ENCODE data around the gene SLIT3.

Gene SLIT3

GRCh38 chr5:169100735-169101075 lies 200.2 kb downstream of the SLIT3 start (continued):
- TF ChIP-seq INSM2 (tag by site-specific recombination; IDR thresholded peaks at IDR 0.05) (peak; percentile 88), ELK4 (IDR thresholded peaks at IDR 0.05; ENCODE audit: borderline replicate concordance, low read depth, low read length) (no peak), ZNF24 (tag by site-specific recombination; IDR thresholded peaks at IDR 0.05) (peak; percentile 87; the same call in 1 of the 2 replicates), ZBTB48 (tag by site-specific recombination; IDR thresholded peaks at IDR 0.05) (peak; percentile 60; the same call in 1 of the 2 replicates), PRDM10 (tag by site-specific recombination; IDR thresholded peaks at IDR 0.05) (peak; percentile 33; the same call in 1 of the 2 replicates), KLF17 (tag by site-specific recombination; IDR thresholded peaks at IDR 0.05) (0 out of 2 replicates have a peak, but pooled peaks have one; percentile 37), ZNF10 (tag by site-specific recombination; IDR thresholded peaks at IDR 0.05) (peak; percentile 78; the same call in 1 of the 2 replicates), ZNF629 (tag by site-specific recombination; IDR thresholded peaks at IDR 0.05) (peak; percentile 62), HOXC10 (CRISPR knock-in tag; IDR thresholded peaks at IDR 0.05) (no peak), ZNF660 (tag by site-specific recombination; IDR thresholded peaks at IDR 0.05) (peak; percentile 76; the same call in 1 of the 2 replicates), ZNF133 (tag by site-specific recombination; IDR thresholded peaks at IDR 0.05) (no peak), ZSCAN4 (tag by site-specific recombination; IDR thresholded peaks at IDR 0.05) (no peak), ZNF621 (tag by site-specific recombination; IDR thresholded peaks at IDR 0.05) (no peak), ZNF169 (tag by site-specific recombination; IDR thresholded peaks at IDR 0.05) (no peak), PRDM6 (tag by site-specific recombination; IDR thresholded peaks at IDR 0.05) (0 out of 2 replicates have a peak, but pooled peaks have one; percentile 18), PATZ1 (tag by site-specific recombination; IDR thresholded peaks at IDR 0.05) (0 out of 2 replicates have a peak, but pooled peaks have one; percentile 19), MEIS1 (CRISPR knock-in tag; IDR thresholded peaks at IDR 0.05; ENCODE audit: borderline replicate concordance) (no peak)
